ENCODE measurements around the gene DEPDC4.

DNA sequence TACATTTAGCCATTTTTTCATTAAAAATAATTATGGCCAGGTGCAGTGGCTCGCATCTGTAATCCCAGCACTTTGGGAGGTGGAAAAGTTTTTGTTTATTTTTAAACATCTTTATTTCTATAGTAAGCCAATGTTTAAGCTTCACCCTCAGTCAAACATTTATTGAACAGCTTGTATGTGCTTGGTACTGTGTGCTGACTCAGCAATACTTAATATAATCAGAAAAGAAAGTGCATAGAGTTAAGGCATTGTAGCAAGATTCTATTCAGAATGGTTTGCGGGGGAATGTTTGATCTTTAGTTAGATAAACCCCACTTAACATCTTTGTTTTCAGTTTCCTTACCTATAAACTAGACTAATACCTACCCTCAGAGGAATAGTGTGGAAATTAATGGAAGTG lies 55.2 kb downstream of the DEPDC4 start:
- TF ChIP-seq ZBTB26 (CRISPR knock-in tag; IDR thresholded peaks at IDR 0.05; ENCODE audit: borderline replicate concordance) (no peak), MEF2D (CRISPR knock-in tag; IDR thresholded peaks at IDR 0.05) (no peak), ZNF75D (CRISPR knock-in tag; IDR thresholded peaks at IDR 0.05; ENCODE audit: borderline replicate concordance) (no peak), ZZZ3 (CRISPR knock-in tag; IDR thresholded peaks at IDR 0.05; ENCODE audit: borderline replicate concordance) (no peak)
